Fibroblast of pulmonary artery (primary cell): ENCODE data around the gene DPP9.

ENCODE experiments used
- DNase-seq: peaks from one replicate; pipeline ENCODE4 v3.0.0-alpha.2; 2010; ENCODE audit warnings: low read depth
- H3K4me3 ChIP-seq: replicated peaks from 2 replicates; pipeline ENCODE4 v1.5.1; 2011; ENCODE audit warnings: low read depth, mild to moderate bottlenecking, control low read depth, low read length, moderate library complexity
- CTCF ChIP-seq: IDR thresholded peaks from 2 replicates; pipeline ENCODE4 v1.5.1; 2011; ENCODE audit warnings: mild to moderate bottlenecking, control low read depth, low read length, inconsistent platforms; ENCODE audit errors: missing control alignments

DPP9 gene

GRCh38 chr19:4676955-4677731 is 46.5 kb downstream of the DPP9 start:
- peak; percentile 51 for TF ChIP-seq CTCF
- H3K4me3 ChIP-seq, result no peak overlapping the region
- peak; percentile 56 for DNase-seq

- no peak overlapping the region for H3K4me3 ChIP-seq
- TF ChIP-seq CTCF, result no peak
Measured at GRCh38 chr19:4675346-4675745, 48.3 kb downstream of the DPP9 start.

GRCh38 chr19:4673726-4674125 is 49.9 kb downstream of the DPP9 start:
- H3K4me3 ChIP-seq, result no peak overlapping the region
- DNase-seq, result no peak
- TF ChIP-seq CTCF, result no peak

More at GRCh38 chr19:4675346-4675745, 48.3 kb downstream of the DPP9 start:
- DNase-seq, result no peak

- TF ChIP-seq CTCF, result no peak
- no peak for DNase-seq
- no peak overlapping the region for H3K4me3 ChIP-seq
Measured at GRCh38 chr19:4673216-4673615, 50.4 kb downstream of the DPP9 start.

GRCh38 chr19:4671185-4671851 is 52.3 kb downstream of the DPP9 start:
- TF ChIP-seq CTCF, result no peak

GRCh38 chr19:4669723-4670480 is 53.7 kb downstream of the DPP9 start, which contains the start of gene MYDGF:
Gene MYDGF, minus strand, starts transcription at chr19:4670342. Its CDS starts 8 bp downstream, at chr19:4670334.
- peak; percentile 90 for DNase-seq
- H3K4me3 ChIP-seq, result peak within 1 kb of the TSS; percentile 88
- TF ChIP-seq CTCF, result no peak

More at GRCh38 chr19:4671185-4671851, 52.3 kb downstream of the DPP9 start:
- no peak overlapping the region for H3K4me3 ChIP-seq
- no peak for DNase-seq
